ENCODE data around the gene PDZD7. TPM values are rescaled to one million over a fixed set of nuclear protein-coding genes. Genes with fewer than 3 reads are reported as not detected.
A peak's percentile ranks its signal among the peaks of the same experiment; 100 is the strongest.

The PDZD7 gene
- total RNA-seq, 1 donor from 2014 or later, result 0.93 TPM

- no peak for DNase-seq
- Mint-ChIP-seq H3K27ac (no peak overlapping the region), H3K9me3 (no peaks in the 10 kb centered on the region), H3K36me3 (ENCODE audit: low read depth) (no peaks in the 10 kb centered on the region), H3K4me3 (no peak overlapping the region), H3K27me3 (no peaks in the 10 kb centered on the region), H3K4me1 (peaks cover 3% of the 10 kb centered on the region)
- intact Hi-C loops (cut with micrococcal nuclease), result no loop called here
Observed at GRCh38 chr10:101005361-101005760, 25.6 kb downstream of the PDZD7 start.

- Mint-ChIP-seq H3K27ac (no peak overlapping the region), H3K36me3 (ENCODE audit: low read depth) (no peaks in the 10 kb centered on the region), H3K9me3 (no peaks in the 10 kb centered on the region), H3K4me3 (no peak overlapping the region), H3K4me1 (peaks cover 4% of the 10 kb centered on the region), H3K27me3 (no peaks in the 10 kb centered on the region)
- no peak for DNase-seq
- intact Hi-C loops (cut with micrococcal nuclease), result no loop called here
Observed at GRCh38 chr10:101003639-101004206, 27.2 kb downstream of the PDZD7 start.

- Mint-ChIP-seq H3K4me1 (peaks cover 11% of the 10 kb centered on the region), H3K36me3 (ENCODE audit: low read depth) (no peaks in the 10 kb centered on the region), H3K27ac (no peak overlapping the region), H3K4me3 (no peak overlapping the region), H3K27me3 (no peaks in the 10 kb centered on the region), H3K9me3 (no peaks in the 10 kb centered on the region)
- DNase-seq, result no peak
- intact Hi-C loops (cut with micrococcal nuclease), result no loop called here
Observed at GRCh38 chr10:101002456-101002855, 28.5 kb downstream of the PDZD7 start.

DNA sequence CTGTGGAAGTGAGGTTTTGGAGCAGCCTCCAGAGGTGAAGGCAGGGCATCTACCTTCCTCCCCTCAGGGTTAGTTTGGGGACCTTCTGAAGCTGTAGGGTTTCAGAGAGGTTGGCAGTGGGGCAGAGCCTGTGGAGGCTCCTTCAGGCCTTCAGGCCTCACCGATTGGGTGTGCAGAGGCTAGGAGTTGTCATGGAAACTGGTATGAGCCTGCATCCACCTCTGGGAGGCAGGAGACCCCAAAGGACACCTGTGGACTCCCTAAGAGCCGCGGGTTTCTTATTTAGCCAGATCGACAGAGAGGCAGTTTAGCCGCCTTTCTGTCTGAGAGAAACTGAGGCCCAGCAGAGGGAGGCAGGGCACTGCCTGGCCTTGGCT is 29.3 kb downstream of the PDZD7 start:
- intact Hi-C loops (cut with micrococcal nuclease), result no loop called here
- Mint-ChIP-seq H3K36me3 (ENCODE audit: low read depth) (no peaks in the 10 kb centered on the region), H3K27me3 (no peaks in the 10 kb centered on the region), H3K27ac (no peak overlapping the region), H3K9me3 (no peaks in the 10 kb centered on the region), H3K4me1 (peaks cover 12% of the 10 kb centered on the region), H3K4me3 (no peak overlapping the region)
- no peak for DNase-seq

- Mint-ChIP-seq H3K36me3 (ENCODE audit: low read depth) (no peaks in the 10 kb centered on the region), H3K9me3 (no peaks in the 10 kb centered on the region), H3K4me1 (peaks cover 18% of the 10 kb centered on the region), H3K27ac (peak overlapping the region; percentile 12), H3K4me3 (peak overlapping the region; percentile 59), H3K27me3 (no peaks in the 10 kb centered on the region)
- intact Hi-C loops (cut with micrococcal nuclease), result no loop called here
- DNase-seq, result no peak
Observed at GRCh38 chr10:101000915-101001658, 29.8 kb downstream of the PDZD7 start.

DNA sequence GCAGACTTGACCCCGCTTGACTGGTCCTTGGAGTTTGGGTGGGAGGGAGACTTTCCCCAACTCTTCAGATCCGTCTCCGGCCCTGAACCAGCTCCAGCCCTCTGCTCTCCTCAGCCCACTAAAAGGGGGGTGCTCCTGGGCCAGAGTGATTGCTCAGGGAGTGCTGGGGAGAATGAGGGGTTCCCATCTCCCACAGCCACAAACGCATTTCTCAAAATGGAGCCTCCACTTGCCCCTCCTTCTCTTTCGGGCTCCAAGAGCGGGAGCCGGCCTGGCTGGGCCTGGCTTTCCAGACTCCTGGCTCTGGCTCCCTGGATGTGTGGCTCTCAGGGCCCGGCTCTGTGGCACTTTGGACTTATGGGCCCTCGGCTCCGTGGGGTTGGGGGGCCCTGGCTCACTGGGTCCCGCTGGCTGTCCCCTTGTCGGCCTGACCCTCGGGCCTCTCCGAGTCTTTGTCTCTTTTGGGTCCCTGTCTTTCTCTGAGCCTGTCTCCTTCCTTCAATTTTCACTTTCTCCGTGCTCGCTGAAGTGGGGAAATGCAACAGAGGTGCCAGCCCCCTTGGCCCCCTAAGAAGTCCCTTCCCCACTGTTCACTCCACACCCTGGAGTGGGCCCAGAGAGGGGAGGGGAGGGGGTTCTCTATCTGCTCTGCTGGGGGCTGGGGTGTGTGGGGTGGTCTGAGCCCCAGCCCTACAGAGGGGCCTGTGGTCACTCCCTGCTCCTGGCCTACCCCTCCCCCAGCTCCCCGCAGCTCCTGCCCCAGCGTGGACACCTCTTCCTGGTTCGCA is 30.6 kb downstream of the PDZD7 start:
- H3K4me3 Mint-ChIP-seq, result peak overlapping the region; percentile 73
- H3K9me3 Mint-ChIP-seq, result no peaks in the 10 kb centered on the region
- no peak for DNase-seq
- no peaks in the 10 kb centered on the region for H3K27me3 Mint-ChIP-seq
- no peak overlapping the region for H3K27ac Mint-ChIP-seq
- peaks cover 22% of the 10 kb centered on the region for H3K4me1 Mint-ChIP-seq
- intact Hi-C loops (cut with micrococcal nuclease), result no loop called here
- H3K36me3 Mint-ChIP-seq (ENCODE audit: low read depth), result no peaks in the 10 kb centered on the region

- H3K27me3 Mint-ChIP-seq, result no peaks in the 10 kb centered on the region
- H3K4me3 Mint-ChIP-seq, result peak within 1 kb of the TSS; percentile 83
- peaks cover 2% of the 10 kb centered on the region for H3K36me3 Mint-ChIP-seq (ENCODE audit: low read depth)
- H3K27ac Mint-ChIP-seq, result peak within 1 kb of the TSS; percentile 86
- intact Hi-C loops (cut with micrococcal nuclease), result loop anchor here (1.0 kb wide), 1 partner anchor 87 kb away; the partner anchor contains the start of gene SLF2
- no peak for DNase-seq
- H3K9me3 Mint-ChIP-seq, result no peaks in the 10 kb centered on the region
- H3K4me1 Mint-ChIP-seq, result peaks cover 22% of the 10 kb centered on the region
Observed at GRCh38 chr10:100999742-101000126, 31.2 kb downstream of the PDZD7 start, which contains the start of gene LZTS2. Gene LZTS2, plus strand, starts transcription at chr10:100999808. Its CDS starts 2,731 bp downstream, at chr10:101002539.

GRCh38 chr10:100998991-100999741 is 31.8 kb downstream of the PDZD7 start:
- Mint-ChIP-seq H3K4me1 (peaks cover 22% of the 10 kb centered on the region), H3K36me3 (ENCODE audit: low read depth) (peaks cover 8% of the 10 kb centered on the region), H3K27me3 (no peaks in the 10 kb centered on the region), H3K4me3 (peak overlapping the region; percentile 83), H3K9me3 (no peaks in the 10 kb centered on the region), H3K27ac (peak overlapping the region; percentile 86)
- intact Hi-C loops (cut with micrococcal nuclease), result loop anchor here (1.0 kb wide), 2 partner anchors 14 to 87 kb away; partner anchors contain the start of gene SLF2
- DNase-seq, result peak; percentile 95

DNA sequence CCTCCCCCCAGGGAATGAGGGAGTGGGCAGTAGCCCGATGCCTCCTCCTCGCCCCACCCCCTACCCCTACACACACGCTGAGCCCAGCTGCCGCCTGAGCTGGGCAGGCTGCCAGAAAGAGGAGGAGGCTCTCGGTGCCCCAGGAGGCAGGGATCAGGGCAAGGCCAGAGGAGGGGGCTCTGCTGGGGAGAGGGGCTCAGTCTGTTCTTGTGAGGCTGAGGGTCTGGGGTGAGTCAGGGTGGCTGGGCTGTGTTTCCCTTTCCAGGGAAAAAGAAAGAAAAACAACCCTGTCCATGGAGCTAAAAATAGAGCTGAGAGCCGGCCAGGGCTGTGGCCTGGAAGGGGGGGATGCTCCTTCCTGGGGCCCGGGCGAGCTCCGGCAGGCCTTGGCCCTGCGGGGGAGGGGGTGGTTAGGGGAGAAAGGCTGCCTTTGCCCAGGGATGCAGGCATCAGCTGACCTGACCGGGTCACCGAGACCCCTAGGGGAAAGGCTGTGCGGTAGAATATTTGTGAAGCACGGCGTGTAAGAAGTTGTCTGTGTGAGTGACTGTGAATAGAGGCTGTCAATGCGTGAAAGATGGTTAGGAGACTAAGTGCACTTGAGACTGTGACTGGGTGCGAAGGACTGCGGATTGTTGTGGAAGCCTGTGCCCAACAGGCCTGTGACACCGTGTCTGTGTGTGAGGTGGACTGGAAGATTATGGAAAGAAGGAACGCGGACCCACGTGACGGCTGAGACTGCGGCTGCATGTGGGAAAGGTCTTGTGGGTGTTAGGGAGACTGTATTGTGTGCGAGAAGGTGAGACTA is 32.5 kb downstream of the PDZD7 start:
- no peaks in the 10 kb centered on the region for H3K9me3 Mint-ChIP-seq
- peak overlapping the region; percentile 86 for H3K27ac Mint-ChIP-seq
- H3K4me3 Mint-ChIP-seq, result peak overlapping the region; percentile 83
- intact Hi-C loops (cut with micrococcal nuclease), result loop anchor here (1.0 kb wide), 1 partner anchor 15 kb away; no protein-coding TSS in a partner anchor
- DNase-seq, result peak; percentile 86
- peaks cover 22% of the 10 kb centered on the region for H3K4me1 Mint-ChIP-seq
- peaks cover 14% of the 10 kb centered on the region for H3K36me3 Mint-ChIP-seq (ENCODE audit: low read depth)
- no peaks in the 10 kb centered on the region for H3K27me3 Mint-ChIP-seq

- H3K9me3 Mint-ChIP-seq, result no peaks in the 10 kb centered on the region
- no peaks in the 10 kb centered on the region for H3K27me3 Mint-ChIP-seq
- intact Hi-C loops (cut with micrococcal nuclease), result loop anchor here (1.0 kb wide), 3 partner anchors 10 to 35 kb away; partner anchors contain the start of genes MRPL43 and TWNK
- peaks cover 22% of the 10 kb centered on the region for H3K4me1 Mint-ChIP-seq
- peak overlapping the region; percentile 83 for H3K4me3 Mint-ChIP-seq
- peaks cover 20% of the 10 kb centered on the region for H3K36me3 Mint-ChIP-seq (ENCODE audit: low read depth)
- DNase-seq, result peak; percentile 94
- peak overlapping the region; percentile 89 for H3K27ac Mint-ChIP-seq
Observed at GRCh38 chr10:100997360-100998182, 33.4 kb downstream of the PDZD7 start.

DNA sequence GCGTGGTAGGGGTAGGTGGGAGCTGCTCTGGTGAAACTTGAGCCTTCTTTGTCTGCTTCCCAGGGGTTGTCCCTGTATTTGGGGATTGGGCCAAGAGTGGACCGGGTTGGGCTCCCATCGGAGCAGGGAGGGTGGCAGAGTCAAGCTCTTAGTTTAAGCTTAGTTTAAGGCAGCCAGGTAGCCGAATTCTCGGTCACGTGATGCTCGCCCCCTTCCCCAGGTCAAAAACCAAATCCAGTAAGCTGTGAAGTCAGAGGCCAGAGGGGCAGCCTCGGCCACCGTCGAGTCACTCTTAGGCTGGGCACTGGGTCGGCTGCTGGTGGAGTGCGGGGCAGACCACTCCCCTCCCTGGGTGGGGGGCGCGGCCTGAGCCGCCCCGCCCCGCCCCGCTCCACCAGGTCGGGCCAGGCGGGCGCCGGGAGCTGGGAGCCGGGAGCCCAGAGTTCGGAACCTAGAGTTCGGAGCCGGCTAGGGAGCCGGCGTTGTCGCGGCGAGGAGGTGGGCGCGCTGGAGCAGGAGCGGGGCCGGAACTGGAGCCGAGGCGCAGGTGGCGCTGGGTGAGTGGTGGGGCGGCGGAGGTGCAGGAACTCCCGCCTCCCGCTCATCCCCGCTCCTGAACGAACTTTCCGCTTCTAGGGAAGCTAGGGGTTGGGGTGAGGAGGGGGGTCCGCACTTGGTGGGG is 34.1 kb downstream of the PDZD7 start:
- Mint-ChIP-seq H3K4me1 (peaks cover 22% of the 10 kb centered on the region), H3K27ac (peak overlapping the region; percentile 89), H3K9me3 (no peaks in the 10 kb centered on the region), H3K4me3 (peak overlapping the region; percentile 83), H3K27me3 (no peaks in the 10 kb centered on the region), H3K36me3 (ENCODE audit: low read depth) (peaks cover 22% of the 10 kb centered on the region)
- intact Hi-C loops (cut with micrococcal nuclease), result loop anchor here (1.0 kb wide), 3 partner anchors 10 to 35 kb away; partner anchors contain the start of genes MRPL43, SEMA4G and TWNK
- peak; percentile 83 for DNase-seq

GRCh38 chr10:100995181-100995580 is 35.7 kb downstream of the PDZD7 start:
- Mint-ChIP-seq H3K4me3 (no peak overlapping the region), H3K27ac (no peak overlapping the region), H3K4me1 (peaks cover 25% of the 10 kb centered on the region), H3K27me3 (no peaks in the 10 kb centered on the region), H3K9me3 (no peaks in the 10 kb centered on the region), H3K36me3 (ENCODE audit: low read depth) (peaks cover 36% of the 10 kb centered on the region)
- intact Hi-C loops (cut with micrococcal nuclease), result no loop called here
- no peak for DNase-seq
